Ectodermal cell (in vitro differentiated cells): ENCODE results near the gene CDH19.

ENCODE experiments used
- H3K27ac ChIP-seq: 2 replicates; pipeline ENCODE4 v1.7.0; 2013; ENCODE audit warnings: mild to moderate bottlenecking, low read depth, low read length; ENCODE audit not compliant: insufficient read depth, poor library complexity, severe bottlenecking
- H3K27me3 ChIP-seq: 2 replicates; pipeline ENCODE4 v1.7.0; 2013; ENCODE audit warnings: mild to moderate bottlenecking, low read length; ENCODE audit not compliant: insufficient read depth, control insufficient read depth, poor library complexity, severe bottlenecking
- H3K36me3 ChIP-seq: one replicate; pipeline ENCODE4 v1.7.0; 2013; ENCODE audit warnings: low read length; ENCODE audit not compliant: control insufficient read depth, insufficient read depth
- H3K4me1 ChIP-seq: one replicate; pipeline ENCODE4 v1.7.0; 2013; ENCODE audit warnings: low read length; ENCODE audit not compliant: control insufficient read depth, insufficient read depth
- H3K4me3 ChIP-seq: 2 replicates; pipeline ENCODE4 v1.7.0; 2013; ENCODE audit warnings: low read depth, low read length, control low read depth; ENCODE audit not compliant: insufficient read depth
- H3K9me3 ChIP-seq: 2 replicates; pipeline ENCODE4 v1.7.0; 2013; ENCODE audit warnings: mild to moderate bottlenecking, low read length, moderate library complexity; ENCODE audit not compliant: control insufficient read depth
- WGBS, 2 experiments: methylation state at CpG; one replicate each; pipeline ENCODE4 v1.1.7; 2013; ENCODE audit warnings: missing lambda C conversion rate in 2 of 2; 5-methylcytosine and 5-hydroxymethylcytosine counted together

Gene CDH19

DNA sequence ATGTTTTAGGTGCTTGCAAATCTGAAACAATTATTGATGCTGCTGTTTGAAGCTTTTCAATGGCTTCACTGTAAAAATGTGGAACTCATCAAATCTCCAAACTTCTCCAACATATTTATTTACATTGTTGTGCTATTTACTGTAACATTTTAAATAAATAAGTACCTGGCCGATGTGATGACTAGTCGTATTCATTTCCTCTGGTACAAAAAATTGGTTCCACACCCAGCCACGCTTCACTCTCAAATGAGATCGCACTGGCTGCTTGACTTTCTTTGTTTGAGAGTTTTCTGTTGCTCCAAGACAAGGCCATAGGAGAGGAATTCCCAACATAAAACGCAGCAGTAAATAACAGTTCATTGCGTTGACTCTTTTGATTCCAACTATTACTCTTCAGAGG, 32.0 kb downstream of the CDH19 start:
- no peaks in the 10 kb centered on the region for H3K36me3 ChIP-seq
- WGBS, 2 experiments, result 92 to 93% methylated on average over 6 of the region's 6 CpGs
- H3K27me3 ChIP-seq, result no peaks in the 10 kb centered on the region
- H3K27ac ChIP-seq, result no peak overlapping the region
- H3K4me3 ChIP-seq, result no peak overlapping the region
- no peaks in the 10 kb centered on the region for H3K4me1 ChIP-seq
- no peaks in the 10 kb centered on the region for H3K9me3 ChIP-seq

DNA sequence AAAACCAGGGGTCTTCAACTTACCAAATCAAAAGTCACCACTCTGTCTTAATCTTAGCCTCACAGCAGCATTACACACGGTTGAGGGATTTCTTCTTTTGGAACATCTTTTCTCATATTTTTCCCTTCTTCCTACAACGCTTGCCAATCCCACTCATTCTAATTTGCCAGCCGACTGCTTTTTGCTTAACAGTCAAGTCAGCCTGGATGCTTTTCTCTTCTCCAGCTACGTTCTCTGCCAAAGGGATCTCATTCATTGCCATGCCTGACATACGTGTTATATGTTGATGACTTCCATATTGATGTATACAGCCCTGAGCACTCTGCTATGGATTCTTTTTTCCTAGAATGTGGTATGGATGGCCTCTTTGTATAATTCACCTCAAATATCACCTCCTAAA, 37.3 kb downstream of the CDH19 start:
- WGBS, 2 experiments, result 90 to 95% methylated on average over 5 of the region's 5 CpGs
- H3K27ac ChIP-seq, result no peak overlapping the region
- no peaks in the 10 kb centered on the region for H3K4me1 ChIP-seq
- no peaks in the 10 kb centered on the region for H3K27me3 ChIP-seq
- H3K4me3 ChIP-seq, result no peak overlapping the region
- no peaks in the 10 kb centered on the region for H3K36me3 ChIP-seq
- no peaks in the 10 kb centered on the region for H3K9me3 ChIP-seq

GRCh38 chr18:66564236-66564635, 39.7 kb downstream of the CDH19 start:
- Histone ChIP-seq H3K4me3 (no peak overlapping the region), H3K4me1 (no peaks in the 10 kb centered on the region), H3K9me3 (no peaks in the 10 kb centered on the region), H3K27me3 (no peaks in the 10 kb centered on the region), H3K27ac (no peak overlapping the region), H3K36me3 (no peaks in the 10 kb centered on the region)

DNA sequence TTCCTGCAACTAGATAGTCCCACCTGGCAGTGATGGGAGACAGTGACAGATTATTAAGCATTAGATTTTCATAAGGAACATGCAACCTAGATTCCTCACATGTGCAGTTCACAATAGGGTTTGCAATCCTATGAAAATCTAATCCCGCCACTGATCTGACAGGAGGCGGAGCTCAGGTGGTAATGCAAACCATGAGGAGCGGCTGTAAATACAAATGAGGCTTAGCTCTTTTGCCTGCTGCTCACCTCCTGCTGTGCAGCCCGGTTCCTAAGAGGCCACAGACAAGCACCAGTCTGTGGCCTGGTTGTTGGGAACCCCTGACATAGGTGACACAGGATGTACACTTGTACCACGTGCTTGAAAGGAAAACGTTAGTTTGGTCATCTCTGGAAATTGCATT, 41.6 kb downstream of the CDH19 start:
- H3K9me3 ChIP-seq, result no peaks in the 10 kb centered on the region
- no peak overlapping the region for H3K4me3 ChIP-seq
- no peaks in the 10 kb centered on the region for H3K27me3 ChIP-seq
- no peaks in the 10 kb centered on the region for H3K4me1 ChIP-seq
- H3K36me3 ChIP-seq, result no peaks in the 10 kb centered on the region
- no peak overlapping the region for H3K27ac ChIP-seq
- WGBS, 2 experiments, result 74 to 77% methylated on average over 5 to 6 of the region's 6 CpGs

DNA sequence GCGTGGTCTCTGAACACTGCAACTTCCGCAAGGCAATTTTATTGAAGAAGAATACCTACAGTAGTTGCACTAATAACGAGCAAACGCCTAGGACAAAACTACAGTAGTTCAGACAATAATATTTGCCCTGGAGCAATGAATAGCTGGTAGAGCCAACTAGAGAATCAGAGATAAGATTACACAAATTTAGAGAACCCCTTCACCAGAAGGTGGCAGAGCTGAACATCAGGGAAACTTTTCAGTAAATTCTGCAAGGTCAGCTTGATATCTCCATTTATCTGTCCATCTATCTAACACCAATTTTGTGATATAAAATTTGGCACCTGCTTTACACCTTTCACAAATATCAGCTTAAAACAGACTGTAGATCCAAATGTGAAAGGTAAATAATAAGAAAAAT, 43.8 kb downstream of the CDH19 start:
- 70 to 86% methylated on average over 4 of the region's 4 CpGs for WGBS, 2 experiments

DNA sequence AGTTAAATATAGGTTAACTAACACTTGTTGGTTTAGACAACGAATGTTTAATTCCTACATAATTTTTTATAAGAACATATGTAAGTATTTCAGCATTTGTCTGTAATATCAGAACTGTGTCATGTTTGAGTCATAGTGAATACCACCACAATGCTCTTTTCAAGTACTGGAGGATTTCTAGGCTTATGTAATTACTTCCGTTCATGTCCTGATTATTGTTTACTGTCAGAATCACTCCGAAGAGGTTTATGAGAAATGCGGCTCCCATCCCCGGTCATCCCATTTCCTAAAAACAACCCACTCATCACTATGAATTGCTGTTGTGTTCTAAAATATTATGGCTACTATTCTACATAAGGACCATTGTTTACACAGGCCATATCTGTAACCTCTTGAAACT, 45.1 kb downstream of the CDH19 start:
- no peak overlapping the region for H3K4me3 ChIP-seq
- H3K27ac ChIP-seq, result no peak overlapping the region
- no peaks in the 10 kb centered on the region for H3K4me1 ChIP-seq
- H3K36me3 ChIP-seq, result no peaks in the 10 kb centered on the region
- WGBS, 2 experiments, result 80 to 91% methylated on average over 2 to 4 of the region's 5 CpGs
- no peaks in the 10 kb centered on the region for H3K9me3 ChIP-seq
- no peaks in the 10 kb centered on the region for H3K27me3 ChIP-seq

More for the DNA sequence above, 43.8 kb downstream of the CDH19 start:
- Histone ChIP-seq H3K27me3 (no peaks in the 10 kb centered on the region), H3K9me3 (no peaks in the 10 kb centered on the region), H3K4me1 (no peaks in the 10 kb centered on the region), H3K4me3 (no peak overlapping the region), H3K36me3 (no peaks in the 10 kb centered on the region), H3K27ac (no peak overlapping the region)

- Histone ChIP-seq H3K27ac (no peak overlapping the region), H3K27me3 (no peaks in the 10 kb centered on the region), H3K9me3 (no peaks in the 10 kb centered on the region), H3K4me1 (no peaks in the 10 kb centered on the region), H3K4me3 (no peak overlapping the region), H3K36me3 (no peaks in the 10 kb centered on the region)
Measured at GRCh38 chr18:66557091-66557490, 46.8 kb downstream of the CDH19 start.

- Histone ChIP-seq H3K27ac (no peak overlapping the region), H3K27me3 (no peaks in the 10 kb centered on the region), H3K36me3 (no peaks in the 10 kb centered on the region), H3K9me3 (no peaks in the 10 kb centered on the region), H3K4me1 (no peaks in the 10 kb centered on the region), H3K4me3 (no peak overlapping the region)
- WGBS, 2 experiments, result 92 to 99% methylated on average over 2 of the region's 2 CpGs
Measured at GRCh38 chr18:66555585-66555984, 48.3 kb downstream of the CDH19 start.

DNA sequence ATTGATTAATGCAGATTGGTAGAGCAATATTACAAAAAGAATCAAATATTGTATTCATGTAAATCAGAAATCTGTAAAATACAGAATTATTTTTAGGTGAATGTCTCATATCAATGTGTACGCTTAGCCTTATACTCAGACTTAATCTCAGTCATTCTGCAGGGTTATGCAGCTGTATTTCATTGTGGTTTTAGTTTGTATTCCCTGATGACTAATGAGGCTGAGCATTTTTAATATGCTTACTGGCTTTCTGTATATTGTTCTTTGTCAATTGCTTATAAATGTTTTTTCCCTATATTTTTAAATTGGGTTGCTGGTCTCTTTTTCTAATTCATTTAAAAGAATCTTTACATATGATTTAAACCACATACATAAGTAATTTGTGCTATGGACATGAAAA, 50.1 kb downstream of the CDH19 start:
- Histone ChIP-seq H3K4me1 (no peaks in the 10 kb centered on the region), H3K9me3 (no peaks in the 10 kb centered on the region), H3K36me3 (no peaks in the 10 kb centered on the region), H3K4me3 (no peak overlapping the region), H3K27me3 (no peaks in the 10 kb centered on the region), H3K27ac (no peak overlapping the region)
- 100% methylated on average over 1 of the region's 1 CpG; no CpG with 5 or more reads in 1 of the 2 experiments for WGBS, 2 experiments

DNA sequence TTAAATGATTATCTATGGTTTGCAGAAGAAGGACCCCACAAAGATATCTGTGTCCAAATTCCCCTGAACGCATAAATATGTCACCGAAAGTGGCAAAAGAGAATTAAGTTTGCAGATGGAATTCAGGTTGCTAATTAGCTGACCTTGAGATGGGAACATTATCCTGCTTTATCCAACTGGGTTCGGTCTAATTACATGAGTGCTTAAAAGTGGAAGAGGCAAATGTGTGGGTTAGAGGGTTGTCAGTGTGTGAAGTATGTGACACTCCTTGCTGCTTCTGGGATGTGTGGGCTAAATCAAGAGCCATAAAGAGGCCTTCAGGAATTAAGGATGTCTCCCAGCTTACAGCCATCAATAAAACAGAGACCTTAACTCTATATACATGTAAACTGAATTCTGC, 53.5 kb downstream of the CDH19 start:
- Histone ChIP-seq H3K27me3 (no peaks in the 10 kb centered on the region), H3K36me3 (no peaks in the 10 kb centered on the region), H3K9me3 (no peaks in the 10 kb centered on the region), H3K4me1 (no peaks in the 10 kb centered on the region), H3K4me3 (no peak overlapping the region), H3K27ac (no peak overlapping the region)
- WGBS, 2 experiments, result 91% methylated on average over 3 of the region's 3 CpGs

DNA sequence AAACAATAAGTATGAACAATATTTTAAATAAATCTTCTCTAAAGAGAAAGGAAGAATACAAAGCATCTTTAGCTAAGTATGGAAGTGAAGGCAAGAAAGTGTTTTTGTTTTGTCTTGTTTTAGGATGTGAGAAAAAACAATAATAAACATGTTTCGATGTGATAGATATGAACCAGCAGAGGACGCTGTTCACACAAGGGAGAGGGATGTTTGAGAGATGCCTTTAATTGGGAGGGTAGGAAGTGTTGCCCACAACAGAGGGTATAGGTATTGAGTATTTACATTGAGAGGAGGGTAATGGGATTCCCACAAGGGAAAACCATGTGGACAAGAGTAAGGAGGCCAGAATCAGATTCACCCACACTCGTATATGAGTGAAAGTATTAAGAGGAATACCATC, 55.1 kb downstream of the CDH19 start:
- 52 to 56% methylated on average over 2 of the region's 3 CpGs for WGBS, 2 experiments
- no peaks in the 10 kb centered on the region for H3K27me3 ChIP-seq
- H3K9me3 ChIP-seq, result no peaks in the 10 kb centered on the region
- no peaks in the 10 kb centered on the region for H3K4me1 ChIP-seq
- no peaks in the 10 kb centered on the region for H3K36me3 ChIP-seq
- no peak overlapping the region for H3K27ac ChIP-seq
- H3K4me3 ChIP-seq, result no peak overlapping the region
